Neural progenitor cell (in vitro differentiated cells): ENCODE data around the gene APOB. TPM values are rescaled to one million over a fixed set of nuclear protein-coding genes. Genes with fewer than 3 reads are reported as not detected.

Experiments used
- DNase-seq: peaks from one replicate; pipeline ENCODE4 v3.0.0-alpha.2; 2016; ENCODE audit warnings: low spot score
- H2AFZ ChIP-seq: fragments of 200-600 bp; sonication (generic); replicated peaks from 2 replicates; pipeline ENCODE4 v1.6.1; 2016; ENCODE audit warnings: antibody characterized with exemption
- H3F3A ChIP-seq: fragments of 200-600 bp; sonication (generic); 2 replicates; pipeline ENCODE4 v1.6.1; 2016; ENCODE audit warnings: antibody characterized with exemption, low read depth
- H3K27ac ChIP-seq: fragments of 200-600 bp; sonication (generic); 2 replicates; pipeline ENCODE4 v1.5.1; 2016; ENCODE audit warnings: mild to moderate bottlenecking
- H3K27me3 ChIP-seq: fragments of 200-600 bp; sonication (generic); 2 replicates; pipeline ENCODE4 v1.6.1; 2016; ENCODE audit warnings: mild to moderate bottlenecking, moderate library complexity
- H3K36me3 ChIP-seq: fragments of 200-600 bp; sonication (generic); 2 replicates; pipeline ENCODE4 v1.5.1; 2016
- H3K4me1 ChIP-seq: fragments of 200-600 bp; sonication (generic); 2 replicates; pipeline ENCODE4 v1.6.1; 2016; ENCODE audit warnings: mixed run types
- H3K4me2 ChIP-seq: fragments of 200-600 bp; sonication (generic); 2 replicates; pipeline ENCODE4 v1.6.1; 2016
- H3K4me3 ChIP-seq: fragments of 200-600 bp; sonication (generic); 2 replicates; pipeline ENCODE4 v1.5.1; 2016
- H3K79me2 ChIP-seq: fragments of 200-600 bp; sonication (generic); 2 replicates; pipeline ENCODE4 v1.6.1; 2016; ENCODE audit warnings: low read depth
- H3K9ac ChIP-seq: fragments of 200-600 bp; sonication (generic); 2 replicates; pipeline ENCODE4 v1.6.1; 2016
- H3K9me3 ChIP-seq: fragments of 200-600 bp; sonication (generic); 2 replicates; pipeline ENCODE4 v1.5.1; 2016; ENCODE audit warnings: low read depth
- H4K20me1 ChIP-seq: fragments of 200-600 bp; sonication (generic); 2 replicates; pipeline ENCODE4 v1.6.1; 2016; ENCODE audit warnings: low read depth
- H3K27ac Mint-ChIP-seq: 3 replicates; pipeline ENCODE4 v1.8.0; 2021; ENCODE audit warnings: mixed read lengths
- H3K27me3 Mint-ChIP-seq: 2 replicates; pipeline ENCODE4 v1.8.0; 2022; ENCODE audit warnings: low read depth, mild to moderate bottlenecking, inconsistent platforms, moderate library complexity, mixed read lengths; ENCODE audit not compliant: insufficient read depth
- H3K36me3 Mint-ChIP-seq: 3 replicates; pipeline ENCODE4 v1.8.0; 2021; ENCODE audit warnings: mixed read lengths
- H3K4me1 Mint-ChIP-seq: 3 replicates; pipeline ENCODE4 v1.8.0; 2021; ENCODE audit warnings: mixed read lengths
- H3K4me3 Mint-ChIP-seq: 3 replicates; pipeline ENCODE4 v1.8.0; 2021; ENCODE audit warnings: mild to moderate bottlenecking, moderate library complexity, mixed read lengths
- H3K9me3 Mint-ChIP-seq: 3 replicates; pipeline ENCODE4 v1.8.0; 2020; ENCODE audit warnings: mixed read lengths
- CTCF ChIP-seq: fragments of 200-600 bp; sonication (generic); IDR thresholded peaks from 2 replicates; pipeline ENCODE4 v1.5.1; 2017; ENCODE audit warnings: antibody characterized with exemption, mild to moderate bottlenecking
- EZH2 ChIP-seq: fragments of 200-600 bp; sonication (generic); IDR thresholded peaks from 2 replicates; pipeline ENCODE4 v1.6.1; 2017; ENCODE audit warnings: antibody characterized with exemption, mild to moderate bottlenecking, moderate library complexity
- EZH2phosphoT487 ChIP-seq: fragments of 200-600 bp; sonication (generic); IDR thresholded peaks from 2 replicates; pipeline ENCODE4 v1.6.1; 2017; ENCODE audit warnings: antibody characterized with exemption
- total RNA-seq: library from RNA; depleted of rRNA; stranded (reverse); fragments of >200 nt; gene quantifications from 2 replicates; pipeline ENCODE4 v1.2.3, GENCODE V29; 2015; ENCODE audit warnings: low replicate concordance

The APOB gene
- total RNA-seq, 1 donor from 2014 or later = 0.47 TPM

GRCh38 chr2:21057097-21057496 lies 13.2 kb upstream of the APOB start:
- no peaks in the 10 kb centered on the region for H3K27me3 ChIP-seq
- no peak for TF ChIP-seq EZH2phosphoT487
- TF ChIP-seq CTCF = no peak
- TF ChIP-seq EZH2 = no peak
- no peaks in the 10 kb centered on the region for H3K27me3 Mint-ChIP-seq
- peaks cover 13% of the 10 kb centered on the region for H3K4me1 Mint-ChIP-seq
- H3K9me3 ChIP-seq = no peaks in the 10 kb centered on the region
- H3K79me2 ChIP-seq = no peaks in the 10 kb centered on the region
- H3K27ac ChIP-seq = no peak overlapping the region
- peaks cover 3% of the 10 kb centered on the region for H3K4me1 ChIP-seq
- no peaks in the 10 kb centered on the region for H3K36me3 Mint-ChIP-seq
- DNase-seq = no peak
- H3F3A ChIP-seq = no peaks in the 10 kb centered on the region
- H3K9me3 Mint-ChIP-seq = no peaks in the 10 kb centered on the region
- no peak overlapping the region for H3K4me3 ChIP-seq
- H3K36me3 ChIP-seq = no peaks in the 10 kb centered on the region
- no peaks in the 10 kb centered on the region for H4K20me1 ChIP-seq
- no peak overlapping the region for H3K9ac ChIP-seq
- no peak overlapping the region for H2AFZ ChIP-seq
- no peak overlapping the region for H3K27ac Mint-ChIP-seq
- H3K4me3 Mint-ChIP-seq = no peak overlapping the region
- no peak overlapping the region for H3K4me2 ChIP-seq

GRCh38 chr2:21055879-21056790 lies 12.3 kb upstream of the APOB start:
- Mint-ChIP-seq H3K4me1 (peaks cover 13% of the 10 kb centered on the region), H3K4me3 (no peak overlapping the region), H3K27ac (no peak overlapping the region), H3K36me3 (no peaks in the 10 kb centered on the region), H3K27me3 (no peaks in the 10 kb centered on the region), H3K9me3 (no peaks in the 10 kb centered on the region)
- Histone ChIP-seq H3K4me3 (no peak overlapping the region), H3K9ac (no peak overlapping the region), H3K9me3 (no peaks in the 10 kb centered on the region), H3K4me2 (no peak overlapping the region), H3F3A (no peaks in the 10 kb centered on the region), H3K36me3 (no peaks in the 10 kb centered on the region), H3K27ac (no peak overlapping the region), H4K20me1 (no peaks in the 10 kb centered on the region), H2AFZ (no peak overlapping the region), H3K4me1 (peaks cover 4% of the 10 kb centered on the region), H3K27me3 (no peaks in the 10 kb centered on the region), H3K79me2 (no peaks in the 10 kb centered on the region)
- DNase-seq = no peak
- TF ChIP-seq EZH2phosphoT487 (no peak), EZH2 (no peak), CTCF (no peak)

- Histone ChIP-seq H3K79me2 (no peaks in the 10 kb centered on the region), H3K36me3 (no peaks in the 10 kb centered on the region), H3K4me1 (peaks cover 4% of the 10 kb centered on the region), H3K27ac (no peak overlapping the region), H3F3A (no peaks in the 10 kb centered on the region), H4K20me1 (no peaks in the 10 kb centered on the region), H3K9ac (no peak overlapping the region), H3K4me2 (no peak overlapping the region), H3K4me3 (no peak overlapping the region), H3K9me3 (no peaks in the 10 kb centered on the region), H3K27me3 (no peaks in the 10 kb centered on the region), H2AFZ (no peak overlapping the region)
- H3K9me3 Mint-ChIP-seq = no peaks in the 10 kb centered on the region
- no peak overlapping the region for H3K4me3 Mint-ChIP-seq
- no peak for TF ChIP-seq CTCF
- TF ChIP-seq EZH2phosphoT487 = no peak
- no peak for TF ChIP-seq EZH2
- H3K27ac Mint-ChIP-seq = no peak overlapping the region
- H3K27me3 Mint-ChIP-seq = peaks cover 2% of the 10 kb centered on the region
- H3K36me3 Mint-ChIP-seq = no peaks in the 10 kb centered on the region
- peaks cover 13% of the 10 kb centered on the region for H3K4me1 Mint-ChIP-seq
- no peak for DNase-seq
Measured at GRCh38 chr2:21055451-21055850, 11.6 kb upstream of the APOB start.
